K562 (cell line): ENCODE results near the gene WFDC6. TPM values are rescaled to one million over a fixed set of nuclear protein-coding genes. Genes with fewer than 3 reads are reported as not detected.

Source experiments
- ATAC-seq: fragments of 200-7000 bp; cut with Tn5 transposase; 3 replicates; pipeline ENCODE4 v1.9.1; 2020; ENCODE audit warnings: moderate library complexity
- BruUV-seq: library from RNA; stranded (reverse); fragments of 400-500 nt; replicated peaks from 2 replicates; lab custom pipeline; 2021; lab: Mats Ljungman, UMichigan
- CTCF ChIA-PET: fragments of 300-600 bp; formaldehyde crosslinking; extraction: SDS; loops from one replicate; lab custom pipeline; 2021; ENCODE audit warnings: low intra/inter-chr PET ratio; lab: Yijun Ruan, JAX
- POLR2A ChIA-PET: fragments of 300-600, 350-650 bp; sonication (Branson Sonifier 250); formaldehyde crosslinking; extraction: SDS; loops from one replicate; lab custom pipeline; 2021; ENCODE audit warnings: antibody characterized with exemption, inconsistent platforms; lab: Yijun Ruan, JAX
- DNase-seq, 4 experiments: peaks; one replicate each; pipeline versions ENCODE4 v3.0.0 to v3.0.0-alpha.2; 2011 to 2018; ENCODE audit warnings: low spot score in 3 of 4, mixed read lengths in 3 of 4; ENCODE audit errors: extremely low read depth in 1 of 4
- FAIRE-seq: peaks from 2 replicates; lab custom pipeline; 2011; peaks lifted over from hg19 to GRCh38; lab: Jason Lieb, UNC
- H2AFZ ChIP-seq: 2 replicates; pipeline ENCODE4 v1.6.0; 2011; ENCODE audit warnings: low read depth, low read length, control low read depth, inconsistent platforms
- H3K27ac ChIP-seq: fragments of 200-600 bp; 3 replicates; pipeline ENCODE4 v1.8.0; 2011; ENCODE audit warnings: low read depth, mild to moderate bottlenecking, control low read depth, inconsistent platforms, low read length, moderate library complexity, mixed read lengths; ENCODE audit errors: extremely low read depth
- H3K27me3 ChIP-seq, 2 experiments: fragments of 300-600 bp in 1 of 2; 2 replicates in 1 of 2; 3 replicates in 1 of 2; pipeline versions ENCODE4 v1.6.0 to v1.8.0; 2011; ENCODE audit warnings: inconsistent platforms in 2 of 2, low read length in 2 of 2, mild to moderate bottlenecking in 1 of 2, mixed read lengths in 1 of 2, moderate library complexity in 1 of 2; ENCODE audit not compliant: control insufficient read depth in 2 of 2, insufficient read depth in 2 of 2
- H3K36me3 ChIP-seq: fragments of 300-600 bp; 3 replicates; pipeline ENCODE4 v1.8.0; 2011; ENCODE audit warnings: mild to moderate bottlenecking, low read length, inconsistent platforms; ENCODE audit not compliant: control insufficient read depth, insufficient read depth
- H3K4me1 ChIP-seq, 2 experiments: fragments of 200-600 bp in 1 of 2; replicated peaks in 1 of 2; 2 replicates in 1 of 2; 3 replicates in 1 of 2; pipeline versions ENCODE4 v1.5.1 to v1.8.0; 2011; ENCODE audit warnings: inconsistent platforms in 2 of 2, low read length in 2 of 2, mild to moderate bottlenecking in 1 of 2, mixed read lengths in 1 of 2, moderate library complexity in 1 of 2; ENCODE audit not compliant: control insufficient read depth in 2 of 2, insufficient read depth in 2 of 2
- H3K4me2 ChIP-seq: 2 replicates; pipeline ENCODE4 v1.6.1; 2011; ENCODE audit warnings: low read length, control low read depth, inconsistent platforms, mixed read lengths; ENCODE audit not compliant: insufficient read depth
- H3K4me3 ChIP-seq: fragments of 200-600 bp; sonication (generic), shearing (Covaris generic); 2 replicates; pipeline ENCODE4 v1.5.1; 2016; ENCODE audit warnings: control low read depth, inconsistent platforms
- H3K79me2 ChIP-seq: fragments of 200-600 bp; 3 replicates; pipeline ENCODE4 v1.8.0; 2011; ENCODE audit warnings: low read length, inconsistent platforms; ENCODE audit not compliant: control insufficient read depth, insufficient read depth
- H3K9ac ChIP-seq, 2 experiments: 2 replicates each; pipeline versions ENCODE4 v1.6.0 to v1.6.1; 2011; ENCODE audit warnings: low read depth in 2 of 2, low read length in 2 of 2, control low read depth in 1 of 2, inconsistent platforms in 1 of 2, mild to moderate bottlenecking in 1 of 2, mixed read lengths in 1 of 2; ENCODE audit not compliant: insufficient read depth in 1 of 2
- H3K9me1 ChIP-seq: one replicate; pipeline ENCODE4 v1.6.0; 2011; ENCODE audit warnings: inconsistent platforms, mild to moderate bottlenecking, low read length, moderate library complexity; ENCODE audit not compliant: control insufficient read depth, insufficient read depth
- H3K9me3 ChIP-seq: replicated peaks from 2 replicates; pipeline ENCODE4 v1.5.1; 2011; ENCODE audit warnings: low read depth, low read length, inconsistent platforms; ENCODE audit not compliant: control insufficient read depth, insufficient read depth
- H4K20me1 ChIP-seq: replicated peaks from 2 replicates; pipeline ENCODE4 v1.6.1; 2011; ENCODE audit warnings: low read length, inconsistent platforms, mixed read lengths; ENCODE audit not compliant: control insufficient read depth, insufficient read depth
- NFRKB ChIP-seq: fragments of 450-650 bp; IDR thresholded peaks from 2 replicates; pipeline ENCODE4 v1.6.1; 2016; ENCODE audit warnings: low read depth
- NFYB ChIP-seq: IDR thresholded peaks from 2 replicates; pipeline ENCODE4 v1.6.1; 2011; ENCODE audit warnings: mild to moderate bottlenecking, moderate library complexity; ENCODE audit not compliant: insufficient read length; ENCODE audit errors: extremely low read depth
- ZSCAN32 ChIP-seq: fragments of 450-650 bp; formaldehyde crosslinking; IDR thresholded peaks from 2 replicates; pipeline ENCODE4 v1.4.0; 2020; ENCODE audit warnings: mild to moderate bottlenecking, moderate library complexity
- WGBS: fragments of 100-300 bp; shearing (Covaris generic); methylation state at CpG from one replicate; pipeline ENCODE4 v1.1.6; 2016; ENCODE audit warnings: low coverage, mixed read lengths; ENCODE audit not compliant: insufficient coverage; ENCODE audit errors: missing lambda C conversion rate; 5-methylcytosine and 5-hydroxymethylcytosine counted together
- in situ Hi-C: fragments of 300-500 bp; cut with MboI; formaldehyde crosslinking; loops from 4 replicates; pipeline ENCODE4 v1.15.0; 2018; ENCODE audit warnings: inconsistent platforms, mixed read lengths
- intact Hi-C: fragments of 100-400 bp; cut with micrococcal nuclease; formaldehyde crosslinking; loops from 2 replicates; pipeline ENCODE4 v1.14.2; 2022
- polyA plus RNA-seq, 8 experiments: library from polyadenylated mRNA; depleted of rRNA in 4 of 8; stranded (reverse) in 5 of 8; unstranded in 3 of 8; fragments of >200 nt; fragmentation: Nextera tagmentation in 2 of 8; fragmentation: Illumina TruSeq in 1 of 8; extraction: Ambion mirVana in 2 of 8; extraction: Trizol in 1 of 8; gene quantifications; 2 replicates each; pipeline versions ENCODE4 v1.2.1 to v1.2.3, GENCODE V29; 2011 to 2014; ENCODE audit warnings: inconsistent platforms in 1 of 8, missing spikeins in 1 of 8
- total RNA-seq, 7 experiments: library from RNA; depleted of rRNA in 6 of 7; stranded (reverse); fragments of >200 nt in 6 of 7; fragmentation: Illumina TruSeq in 2 of 7; extraction: Trizol in 2 of 7; gene quantifications; 2 replicates each; pipeline versions ENCODE4 v1.2.1 to v1.2.3, GENCODE V29; 2011 to 2021; ENCODE audit warnings: low replicate concordance in 1 of 7
- TF ChIP-seq, protein P1 (sequence below): fragments of 450-650 bp; formaldehyde crosslinking; IDR thresholded peaks from 2 replicates; pipeline ENCODE4 v1.4.0; 2022; ENCODE audit warnings: mild to moderate bottlenecking, moderate library complexity

The WFDC6 gene
- total and polyA plus RNA-seq, 9 of the 15 experiments (the other 6 are each of a cell fraction or from before 2014, with no cell fraction given) = not detected

DNA sequence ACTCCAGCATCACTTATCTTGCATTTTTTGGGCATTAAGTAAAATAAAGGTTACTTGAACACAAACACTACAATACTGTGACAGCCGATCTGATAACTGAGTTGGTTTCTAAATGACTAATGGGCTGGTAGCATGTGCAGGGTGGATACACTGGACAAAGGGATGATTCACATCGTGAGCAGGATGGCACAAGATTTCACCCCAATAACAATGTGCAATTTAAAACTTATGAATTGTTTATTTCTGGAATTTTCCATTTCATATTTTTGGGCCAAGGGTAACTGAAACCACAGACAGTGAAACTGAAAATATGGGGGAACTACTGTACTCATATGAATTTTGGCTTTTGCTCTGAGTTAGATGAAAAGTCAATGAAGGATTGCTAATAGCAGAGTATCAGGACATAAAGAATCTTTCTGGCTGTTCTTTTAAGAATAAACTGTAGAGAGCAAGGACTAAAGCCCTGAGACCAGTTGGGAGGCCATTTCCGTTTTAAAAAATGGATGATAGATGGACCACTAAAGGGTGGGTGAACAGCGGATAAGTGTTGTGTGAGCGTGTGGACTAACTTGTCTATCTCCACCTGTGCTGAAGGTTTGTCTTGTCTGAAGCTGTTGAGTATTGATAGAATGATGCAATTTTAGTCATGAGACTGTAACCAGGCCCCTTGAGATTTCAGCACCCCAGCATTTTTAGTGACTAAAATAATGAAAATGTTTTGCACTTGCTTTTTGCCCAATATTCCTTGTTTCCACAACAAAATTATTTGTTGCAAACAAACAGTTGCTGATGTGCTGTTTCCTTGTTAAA is 32.1 kb downstream of the WFDC6 start (continued):
- TF ChIP-seq, protein P1, sequence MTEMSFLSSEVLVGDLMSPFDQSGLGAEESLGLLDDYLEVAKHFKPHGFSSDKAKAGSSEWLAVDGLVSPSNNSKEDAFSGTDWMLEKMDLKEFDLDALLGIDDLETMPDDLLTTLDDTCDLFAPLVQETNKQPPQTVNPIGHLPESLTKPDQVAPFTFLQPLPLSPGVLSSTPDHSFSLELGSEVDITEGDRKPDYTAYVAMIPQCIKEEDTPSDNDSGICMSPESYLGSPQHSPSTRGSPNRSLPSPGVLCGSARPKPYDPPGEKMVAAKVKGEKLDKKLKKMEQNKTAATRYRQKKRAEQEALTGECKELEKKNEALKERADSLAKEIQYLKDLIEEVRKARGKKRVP (CRISPR knock-in tag) = peak; percentile 76
- 0 out of 2 replicates have a peak, but pooled peaks have one; percentile 19 for TF ChIP-seq ZSCAN32 (CRISPR knock-in tag)

DNA sequence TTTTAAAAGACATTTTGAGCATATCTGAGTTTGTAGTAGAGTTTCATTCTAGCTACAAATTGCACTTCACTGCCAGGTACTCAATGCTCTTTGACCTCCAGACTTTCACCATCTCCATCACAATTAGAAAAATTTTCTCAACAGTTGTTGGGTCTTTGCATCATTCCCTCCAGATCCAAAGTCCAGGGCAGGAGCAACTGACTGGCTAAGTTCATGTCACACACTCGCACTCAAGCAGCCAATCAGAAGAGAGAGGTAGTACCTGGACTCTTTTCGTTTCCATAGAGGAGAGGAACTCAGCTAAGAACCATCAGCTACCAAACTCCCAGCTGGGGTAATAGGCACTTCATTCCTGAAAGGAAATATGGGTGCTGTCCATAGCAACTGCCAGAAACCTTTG is 32.9 kb downstream of the WFDC6 start:
- DNase-seq (no peak), FAIRE-seq (no peak), ATAC-seq (no peak; the same call in 2 of the 3 replicates)
- Histone ChIP-seq H3K9me1 (no peaks in the 10 kb centered on the region), H3K36me3 (no peaks in the 10 kb centered on the region), H3K4me1 (peaks cover 0 to 7% of the 10 kb centered on the region in 2 experiments; a peak in 3 of 5 replicates), H3K79me2 (no peaks in the 10 kb centered on the region), H3K27ac (no peak overlapping the region), H3K27me3 (peaks cover 0 to 1% of the 10 kb centered on the region in 2 experiments; a peak in 1 of 5 replicates), H4K20me1 (no peaks in the 10 kb centered on the region), H3K4me2 (no peak overlapping the region), H3K4me3 (no peak overlapping the region), H3K9me3 (no peaks in the 10 kb centered on the region), H2AFZ (no peak overlapping the region), H3K9ac (no peak overlapping the region)
- in situ Hi-C loops = no loop called here
- no TSS peak for BruUV-seq
- ChIA-PET CTCF (no interaction called here), POLR2A (interaction anchor here (1.0 kb wide), 1 partner anchor 13 kb away, joined by 3 read pairs; no protein-coding TSS in a partner anchor)
- TF ChIP-seq NFYB (peak; percentile 53), NFRKB (no peak)
- intact Hi-C loops = no loop called here
- WGBS = 5% methylated on average over 2 of the region's 2 CpGs
